Ramos (cell line): ENCODE measurements around the gene TANGO2.

ENCODE experiments used
- in situ Hi-C: fragments of 300-500 bp; cut with MboI; formaldehyde crosslinking; loops from one replicate; pipeline ENCODE4 v1.14.3; 2022; ENCODE audit warnings: low sequenced_read_pairs; ENCODE audit not compliant: unreplicated experiment

Gene TANGO2

DNA sequence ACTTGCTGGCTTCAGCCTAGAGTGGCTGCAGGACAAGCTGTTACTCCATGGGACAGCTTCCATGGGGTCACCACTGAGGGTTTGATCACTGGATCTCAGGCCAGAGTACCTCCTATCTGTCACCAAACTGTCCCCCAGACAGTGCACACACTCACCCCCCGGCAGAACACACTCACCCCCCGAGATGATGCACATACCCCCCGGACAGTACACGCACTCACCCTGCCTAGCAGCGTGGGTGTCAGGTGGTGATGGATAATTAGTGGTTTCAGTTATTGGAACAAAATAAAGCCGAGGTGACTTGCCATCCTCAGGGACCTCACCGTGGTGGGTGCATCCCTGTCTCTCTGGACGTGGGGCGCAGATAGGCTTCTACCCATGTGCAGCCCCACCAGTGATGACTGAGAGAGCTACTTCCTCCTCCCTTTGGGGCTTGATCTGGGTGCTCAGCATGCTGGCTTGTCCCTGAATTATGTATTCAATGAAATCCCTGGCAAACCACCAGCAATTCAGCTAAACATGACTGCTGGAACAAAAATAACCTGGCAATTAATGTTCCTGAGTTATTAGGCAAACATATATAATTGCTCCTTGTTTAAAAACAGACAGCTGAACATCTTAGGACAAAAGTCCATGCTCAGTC is 18.9 kb downstream of the TANGO2 start:
- in situ Hi-C loops, result no loop called here

- in situ Hi-C loops, result no loop called here
These were observed 19.7 kb downstream of the TANGO2 start for GRCh38 chr22:20040327-20041200.

DNA sequence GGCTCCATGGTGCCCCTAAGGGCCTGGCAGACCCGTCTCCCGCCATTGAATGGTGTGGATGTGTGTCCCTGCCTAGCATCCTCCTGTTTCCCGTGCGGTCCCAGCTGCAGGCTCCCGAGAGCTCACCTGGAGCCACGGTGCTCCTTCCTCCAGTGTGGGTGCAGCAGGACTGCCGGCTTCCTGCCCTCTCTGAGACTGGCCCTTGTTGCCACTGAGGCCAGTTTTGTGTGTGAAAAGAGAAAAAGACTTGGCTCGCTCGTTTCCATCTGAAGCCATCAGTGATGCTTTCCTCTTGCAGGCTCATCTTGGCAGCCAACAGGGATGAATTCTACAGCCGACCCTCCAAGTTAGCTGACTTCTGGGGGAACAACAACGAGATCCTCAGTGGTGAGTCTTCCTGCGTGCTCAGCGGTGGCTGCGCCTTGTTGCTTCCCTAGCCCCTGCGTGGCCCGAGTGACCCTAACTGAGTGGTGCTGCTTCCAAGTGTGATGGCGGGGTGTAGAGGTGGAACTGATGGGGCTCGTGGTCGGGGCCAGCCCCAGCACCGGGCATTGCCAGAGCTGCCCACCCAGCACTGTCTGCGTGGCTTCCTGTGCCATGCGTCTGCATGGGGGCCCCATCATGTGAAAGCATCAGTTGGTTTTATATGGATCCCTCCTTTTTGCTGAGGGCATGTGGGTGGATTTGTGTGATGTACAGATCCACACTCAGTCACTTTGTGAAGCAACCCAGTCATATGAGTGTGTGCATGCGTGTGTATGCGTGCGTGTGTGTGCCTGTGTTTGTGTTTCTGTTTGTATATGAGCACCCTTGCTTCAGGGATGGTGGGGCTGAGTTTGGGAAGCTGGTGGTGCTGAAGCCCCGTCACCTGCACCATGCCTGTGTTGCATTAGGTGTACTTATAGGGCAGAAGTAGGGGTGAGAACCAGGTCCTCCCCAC is 22.4 kb downstream of the TANGO2 start:
- in situ Hi-C loops, result no loop called here

DNA sequence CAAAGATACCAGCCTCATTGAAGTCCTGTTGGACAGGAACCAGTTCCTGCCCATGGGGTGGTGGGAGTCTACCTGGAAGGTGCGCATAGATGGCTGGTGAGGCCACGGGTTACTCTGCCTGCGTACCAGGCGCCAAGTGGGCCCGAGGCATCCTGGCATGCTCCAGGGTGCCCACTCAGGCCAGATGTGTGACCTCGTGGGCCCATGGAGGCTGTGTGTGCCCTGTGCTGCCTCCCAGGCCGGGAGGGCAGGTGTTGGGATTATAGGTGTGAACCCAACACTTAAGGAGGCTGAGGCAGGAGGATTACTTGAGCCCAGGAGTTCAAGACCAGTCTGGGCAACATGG is 23.1 kb downstream of the TANGO2 start:
- in situ Hi-C loops, result no loop called here

GRCh38 chr22:20044495-20045151 is 23.7 kb downstream of the TANGO2 start:
- in situ Hi-C loops, result no loop called here

- in situ Hi-C loops, result no loop called here
These were observed 25.8 kb downstream of the TANGO2 start for GRCh38 chr22:20046730-20047129.

GRCh38 chr22:20051927-20052308 is 31.0 kb downstream of the TANGO2 start:
- in situ Hi-C loops, result no loop called here

DNA sequence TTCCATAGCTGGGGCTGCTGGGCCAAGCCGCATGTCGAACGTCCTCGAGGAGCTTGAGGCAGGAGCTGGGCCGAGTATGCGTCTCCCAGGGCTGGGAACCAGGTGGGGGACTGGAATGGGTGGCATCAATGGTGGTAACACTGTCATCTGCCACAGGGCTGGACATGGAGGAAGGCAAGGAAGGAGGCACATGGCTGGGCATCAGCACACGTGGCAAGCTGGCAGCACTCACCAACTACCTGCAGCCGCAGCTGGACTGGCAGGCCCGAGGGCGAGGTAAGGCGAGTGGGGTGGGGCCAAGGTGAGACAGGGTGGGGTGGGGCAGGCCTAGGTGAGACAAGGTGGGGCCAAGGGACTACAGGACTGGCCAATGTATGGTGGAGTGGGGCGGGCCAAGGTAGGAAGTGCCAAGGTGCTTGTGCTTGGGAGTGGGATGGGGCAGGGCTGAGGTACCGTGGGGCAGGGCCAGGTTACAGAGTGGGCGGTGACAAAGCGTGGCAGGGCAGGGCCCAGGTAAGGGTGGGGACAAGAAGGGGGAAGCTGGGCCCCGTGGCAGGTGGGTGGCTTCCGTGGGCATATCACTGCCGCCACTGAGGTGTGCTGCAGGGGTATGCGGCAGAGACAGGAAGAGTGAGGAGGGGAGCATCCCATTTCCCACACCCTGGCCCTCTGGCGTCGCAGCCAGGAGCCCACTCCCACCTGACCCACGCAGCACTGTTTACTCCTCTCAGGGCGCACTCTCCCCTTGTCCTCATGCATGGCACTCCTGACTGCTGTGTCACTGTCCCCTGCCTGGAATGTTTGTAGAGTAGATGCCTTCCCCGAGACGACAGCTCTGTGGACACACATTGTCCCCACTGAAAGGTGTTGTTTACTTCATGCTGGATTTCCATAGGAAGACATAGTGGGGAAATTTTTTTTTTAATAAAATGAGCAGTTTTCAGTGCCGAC is 31.7 kb downstream of the TANGO2 start:
- in situ Hi-C loops, result no loop called here

DNA sequence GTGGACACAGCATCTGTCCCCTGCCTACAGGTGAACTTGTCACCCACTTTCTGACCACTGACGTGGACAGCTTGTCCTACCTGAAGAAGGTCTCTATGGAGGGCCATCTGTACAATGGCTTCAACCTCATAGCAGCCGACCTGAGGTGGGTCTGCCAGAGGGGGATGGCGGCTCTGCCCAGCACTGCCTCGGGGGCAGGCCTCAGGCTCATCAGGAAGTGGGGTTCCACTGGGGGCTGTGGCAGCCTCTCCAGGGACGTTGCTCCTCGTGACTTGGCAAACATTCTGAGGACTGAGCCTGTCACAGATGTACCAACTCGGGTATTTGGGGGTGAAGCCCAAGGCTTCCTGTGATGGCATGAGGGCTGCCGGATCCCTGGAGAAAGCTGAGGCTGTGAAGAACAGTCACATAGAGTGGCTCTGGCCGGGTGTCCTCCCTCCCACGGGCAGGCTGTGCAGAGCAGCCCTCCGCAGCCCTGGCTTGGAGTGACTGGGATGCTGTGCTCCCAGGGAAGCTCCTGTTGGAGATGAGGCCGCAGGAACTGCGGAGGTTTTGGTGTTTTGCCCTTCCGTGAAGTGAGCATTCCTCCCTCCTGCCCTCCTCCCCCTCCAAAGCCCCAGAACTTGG is 32.6 kb downstream of the TANGO2 start:
- in situ Hi-C loops, result no loop called here

DNA sequence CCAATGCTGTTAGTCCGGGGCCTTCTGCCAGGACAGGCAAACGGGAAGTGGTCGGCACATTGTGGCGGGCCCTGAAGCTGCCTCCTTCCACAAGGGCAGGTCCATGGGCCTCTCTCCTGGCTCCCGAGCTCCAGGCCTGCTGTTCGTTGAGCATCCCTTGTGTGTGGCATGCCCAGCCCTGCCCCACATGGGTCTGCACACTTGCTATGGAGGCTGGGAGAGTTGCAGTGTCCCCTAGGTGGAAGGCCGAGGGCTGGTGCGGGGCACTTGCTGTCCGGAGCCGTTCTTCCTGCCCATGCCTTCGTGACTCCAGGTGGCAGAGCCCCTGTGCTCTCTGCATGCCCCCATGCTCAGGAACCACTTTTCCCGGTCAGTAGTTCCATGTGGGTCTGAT is 33.1 kb downstream of the TANGO2 start:
- in situ Hi-C loops, result no loop called here

GRCh38 chr22:20054485-20054884 is 33.6 kb downstream of the TANGO2 start:
- in situ Hi-C loops, result no loop called here

DNA sequence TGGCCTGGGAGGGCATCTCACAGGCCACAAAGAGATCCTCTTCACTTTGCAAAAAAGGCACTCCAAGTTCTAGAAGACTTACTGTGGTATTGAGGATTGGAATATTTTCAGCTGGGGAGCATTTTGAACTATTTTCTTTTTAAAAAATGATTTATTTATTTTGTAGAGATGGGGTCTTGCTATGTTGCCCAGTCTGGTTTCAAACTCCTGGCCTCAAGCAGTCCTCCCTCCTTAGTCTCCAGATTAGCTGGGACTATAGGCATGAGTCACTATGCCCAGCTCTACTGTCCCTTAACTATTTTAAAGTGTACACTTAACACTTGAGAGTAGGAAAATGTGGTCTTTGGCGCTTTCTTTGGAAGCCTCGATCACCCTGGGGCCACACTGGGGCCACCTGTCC is 34.2 kb downstream of the TANGO2 start:
- in situ Hi-C loops, result no loop called here

- in situ Hi-C loops, result no loop called here
These were observed 34.7 kb downstream of the TANGO2 start for GRCh38 chr22:20055654-20056053.

- in situ Hi-C loops, result no loop called here
These were observed 35.3 kb downstream of the TANGO2 start for GRCh38 chr22:20056161-20056560.

DNA sequence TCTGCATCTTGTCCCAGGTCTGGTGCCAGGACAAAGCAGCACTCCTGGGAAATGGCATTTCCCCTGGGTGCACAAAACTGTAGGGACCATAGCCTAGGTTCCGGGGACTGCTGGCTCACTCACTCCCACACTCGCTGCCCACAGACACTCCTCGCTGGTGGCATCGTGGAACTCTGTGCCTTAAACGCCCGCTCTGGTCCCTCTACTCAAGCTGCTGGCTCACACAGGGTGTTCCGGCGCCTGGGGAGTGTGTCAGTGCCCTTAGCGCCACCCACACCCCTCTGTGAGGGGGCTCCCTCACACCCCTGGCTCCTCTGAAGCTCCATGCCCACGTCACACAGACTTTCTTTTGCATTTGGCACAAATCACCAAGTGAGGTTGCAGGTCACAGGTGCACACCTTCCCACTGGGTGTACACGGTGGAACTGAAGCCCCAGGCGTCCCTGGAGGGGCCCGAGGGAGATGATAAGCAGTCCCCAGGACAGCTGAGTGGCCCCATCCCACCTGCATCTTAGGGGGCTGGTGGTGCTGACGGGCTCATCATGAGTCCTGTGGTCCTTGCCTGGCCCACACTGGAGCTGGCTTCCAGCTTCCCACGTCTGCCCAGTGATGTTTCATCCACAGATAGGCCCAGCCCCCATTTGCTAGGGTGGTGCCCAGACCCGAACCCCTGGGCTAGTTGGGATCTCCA is 35.9 kb downstream of the TANGO2 start:
- in situ Hi-C loops, result no loop called here

DNA sequence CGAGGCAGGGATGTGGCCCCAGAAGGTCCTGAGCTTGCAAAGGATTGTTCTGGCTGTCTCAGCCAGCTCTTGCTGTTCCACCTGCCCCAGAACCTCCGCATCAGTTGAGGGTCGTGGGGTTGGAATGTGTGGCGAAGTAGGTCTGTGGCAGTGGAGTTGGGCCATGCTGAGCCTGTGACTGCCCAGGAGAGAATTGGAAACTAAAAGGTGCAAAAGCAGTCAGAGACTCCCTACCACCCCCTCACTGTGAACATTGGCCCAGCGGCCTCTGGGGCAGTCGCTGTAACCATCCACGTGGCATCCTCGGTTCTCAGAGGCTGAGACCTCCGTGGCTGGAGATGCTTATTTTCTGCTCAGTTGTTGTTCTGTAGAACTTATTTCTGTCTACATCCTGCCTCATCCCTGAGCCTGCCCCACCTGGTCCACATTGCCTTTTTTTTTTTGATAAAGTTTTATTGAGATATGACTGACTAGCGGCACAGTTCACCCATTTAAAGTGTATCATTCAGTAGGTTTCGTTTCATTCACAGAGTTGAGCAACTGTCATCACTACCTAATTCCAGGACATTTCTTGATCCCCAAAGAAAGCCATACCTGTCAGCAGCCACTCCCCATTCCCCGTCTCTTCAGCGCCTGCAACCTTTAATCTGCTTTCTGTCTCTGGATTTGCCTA is 36.8 kb downstream of the TANGO2 start:
- in situ Hi-C loops, result no loop called here

GRCh38 chr22:20058989-20059770 is 38.3 kb downstream of the TANGO2 start:
- in situ Hi-C loops, result no loop called here
